HepG2 (cell line): ENCODE results near the gene SMOC1. TPM values are rescaled to one million over a fixed set of nuclear protein-coding genes. Genes with fewer than 3 reads are reported as not detected.
A peak's percentile ranks its signal among the peaks of the same experiment; 100 is the strongest.

Experiments used
- CEBPG ChIP-seq: IDR thresholded peaks from 2 replicates; pipeline ENCODE4 v1.6.1; 2016
- ETV5 ChIP-seq: IDR thresholded peaks from 2 replicates; pipeline ENCODE4 v1.6.1; 2018; ENCODE audit warnings: missing biosample characterization, missing genetic modification reagents, inconsistent platforms, borderline replicate concordance
- FOXP1 ChIP-seq, 2 experiments: fragments of 450-650 bp in 1 of 2; IDR thresholded peaks; 2 replicates each; pipeline ENCODE4 v1.6.1; 2017 to 2018; ENCODE audit warnings: antibody characterized with exemption in 1 of 2
- GATAD2A ChIP-seq: IDR thresholded peaks from 2 replicates; pipeline ENCODE4 v1.6.1; 2016
- KLF13 ChIP-seq: sonication (generic); formaldehyde crosslinking; IDR thresholded peaks from 2 replicates; pipeline ENCODE4 v1.4.0; 2020; ENCODE audit warnings: mild to moderate bottlenecking, missing genetic modification reagents
- REST ChIP-seq, 2 experiments: IDR thresholded peaks; 2 replicates each; pipeline ENCODE4 v1.6.1; 2011 to 2012; ENCODE audit warnings: low read length in 2 of 2, borderline replicate concordance in 1 of 2, low read depth in 1 of 2, mild to moderate bottlenecking in 1 of 2, moderate library complexity in 1 of 2
- SOX5 ChIP-seq: IDR thresholded peaks from 2 replicates; pipeline ENCODE4 v1.6.1; 2016; ENCODE audit warnings: borderline replicate concordance
- TBX3 ChIP-seq: fragments of 450-650 bp; IDR thresholded peaks from 2 replicates; pipeline ENCODE4 v1.6.1; 2017; ENCODE audit warnings: antibody characterized with exemption, mild to moderate bottlenecking, inconsistent platforms, borderline replicate concordance
- ZBTB33 ChIP-seq: sonication (generic); formaldehyde crosslinking; IDR thresholded peaks from 2 replicates; pipeline ENCODE4 v1.4.0; 2020; ENCODE audit warnings: missing genetic modification reagents
- ZFX ChIP-seq: sonication (generic); formaldehyde crosslinking; IDR thresholded peaks from 2 replicates; pipeline ENCODE4 v1.4.0; 2020; ENCODE audit warnings: mild to moderate bottlenecking, low read depth, missing genetic modification reagents, moderate library complexity
- ZNF18 ChIP-seq: sonication (generic); formaldehyde crosslinking; IDR thresholded peaks from 2 replicates; pipeline ENCODE4 v1.8.0; 2022; ENCODE audit warnings: mild to moderate bottlenecking, missing genetic modification reagents; ENCODE audit not compliant: insufficient replicate concordance
- ZNF205 ChIP-seq: IDR thresholded peaks from 2 replicates; pipeline ENCODE4 v1.6.1; 2018; ENCODE audit warnings: missing biosample characterization, missing genetic modification reagents
- ZNF615 ChIP-seq: sonication (generic); formaldehyde crosslinking; IDR thresholded peaks from 2 replicates; pipeline ENCODE4 v1.5.0; 2020; ENCODE audit warnings: mild to moderate bottlenecking, missing genetic modification reagents, borderline replicate concordance
- ZNF773 ChIP-seq: sonication (generic); formaldehyde crosslinking; IDR thresholded peaks from 2 replicates; pipeline ENCODE4 v1.4.0; 2020; ENCODE audit warnings: missing genetic modification reagents, borderline replicate concordance
- polyA plus RNA-seq, 8 experiments: library from polyadenylated mRNA; depleted of rRNA in 3 of 8; stranded (reverse) in 7 of 8; unstranded in 1 of 8; fragments of >200 nt; fragmentation: Illumina TruSeq in 4 of 8; extraction: Trizol in 4 of 8; gene quantifications; 2 replicates each; pipeline versions ENCODE4 v1.2.1 to v1.2.3, GENCODE V29; 2011 to 2016; ENCODE audit warnings: low read depth in 4 of 8, missing spikeins in 1 of 8, mixed read lengths in 1 of 8; ENCODE audit not compliant: insufficient read depth in 1 of 8
- total RNA-seq, 5 experiments: library from RNA; depleted of rRNA; stranded (reverse); fragments of >200 nt; fragmentation: Illumina TruSeq; extraction: Trizol; gene quantifications; 2 replicates each; pipeline ENCODE4 v1.2.3, GENCODE V29; 2016; ENCODE audit warnings: low read depth in 1 of 5
- TF ChIP-seq, protein P1 (sequence below): fragments of 450-650 bp; IDR thresholded peaks from 2 replicates; pipeline ENCODE4 v1.6.1; 2016
- TF ChIP-seq, protein P2 (sequence below): sonication (generic); formaldehyde crosslinking; IDR thresholded peaks from 2 replicates; pipeline ENCODE4 v1.4.0; 2020; ENCODE audit warnings: missing genetic modification reagents
- TF ChIP-seq, protein P3 (sequence below): sonication (generic); formaldehyde crosslinking; IDR thresholded peaks from 2 replicates; pipeline ENCODE4 v1.4.0; 2020; ENCODE audit warnings: missing genetic modification reagents, mild to moderate bottlenecking, borderline replicate concordance

The SMOC1 gene
- total and polyA plus RNA-seq, 2 of the 13 experiments (the other 11 are each of a cell fraction or from before 2014, with no cell fraction given) = 17.8 to 35.6 TPM

DNA sequence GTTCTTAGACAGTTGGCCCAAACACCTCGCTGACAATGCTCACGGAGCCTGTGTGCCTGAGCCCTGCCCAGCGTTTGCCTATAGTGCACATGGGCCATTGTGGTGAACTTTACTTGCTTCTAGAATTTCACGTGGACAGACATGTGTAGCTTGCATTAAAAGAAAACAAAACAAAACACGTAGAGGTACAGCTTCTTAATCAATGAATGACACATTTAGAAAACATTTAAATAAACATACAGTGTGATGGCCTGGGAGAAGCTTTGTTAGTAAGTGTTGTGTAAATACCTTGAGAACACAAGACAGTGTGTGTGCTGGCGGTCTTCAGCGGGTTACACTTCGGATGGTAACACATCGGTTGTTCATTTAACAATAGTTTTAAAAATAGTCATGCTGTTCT is 38.1 kb downstream of the SMOC1 start (continued):
- TF ChIP-seq, protein P1, sequence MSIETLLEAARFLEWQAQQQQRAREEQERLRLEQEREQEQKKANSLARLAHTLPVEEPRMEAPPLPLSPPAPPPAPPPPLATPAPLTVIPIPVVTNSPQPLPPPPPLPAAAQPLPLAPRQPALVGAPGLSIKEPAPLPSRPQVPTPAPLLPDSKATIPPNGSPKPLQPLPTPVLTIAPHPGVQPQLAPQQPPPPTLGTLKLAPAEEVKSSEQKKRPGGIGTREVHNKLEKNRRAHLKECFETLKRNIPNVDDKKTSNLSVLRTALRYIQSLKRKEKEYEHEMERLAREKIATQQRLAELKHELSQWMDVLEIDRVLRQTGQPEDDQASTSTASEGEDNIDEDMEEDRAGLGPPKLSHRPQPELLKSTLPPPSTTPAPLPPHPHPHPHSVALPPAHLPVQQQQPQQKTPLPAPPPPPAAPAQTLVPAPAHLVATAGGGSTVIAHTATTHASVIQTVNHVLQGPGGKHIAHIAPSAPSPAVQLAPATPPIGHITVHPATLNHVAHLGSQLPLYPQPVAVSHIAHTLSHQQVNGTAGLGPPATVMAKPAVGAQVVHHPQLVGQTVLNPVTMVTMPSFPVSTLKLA = 0 out of 2 replicates have a peak, but pooled peaks have one; percentile 8
- TF ChIP-seq CEBPG (CRISPR knock-in tag) (no peak), ETV5 (no peak), ZNF615 (CRISPR knock-in tag) (no peak), ZNF18 (CRISPR knock-in tag) (peak; percentile 27), KLF13 (no peak), ZFX (CRISPR knock-in tag) (no peak), ZNF773 (CRISPR knock-in tag) (no peak), ZBTB33 (peak; percentile 99), REST (IDR thresholded peaks at IDR 0.05; ENCODE audit: borderline replicate concordance in 1 of 2, low read depth in 1 of 2, low read length in 2 of 2) (no peak), GATAD2A (CRISPR knock-in tag) (no peak; the same call in 1 of the 2 replicates), TBX3 (0 out of 2 replicates have a peak, but pooled peaks have one; percentile 48), SOX5 (CRISPR knock-in tag) (peak; percentile 71; the same call in 1 of the 2 replicates), FOXP1 (IDR thresholded peaks at IDR 0.05) (no peak), FOXP1 (CRISPR knock-in tag; IDR thresholded peaks at IDR 0.05) (peak; percentile 85), ZNF205 (no peak)
- TF ChIP-seq, protein P2, sequence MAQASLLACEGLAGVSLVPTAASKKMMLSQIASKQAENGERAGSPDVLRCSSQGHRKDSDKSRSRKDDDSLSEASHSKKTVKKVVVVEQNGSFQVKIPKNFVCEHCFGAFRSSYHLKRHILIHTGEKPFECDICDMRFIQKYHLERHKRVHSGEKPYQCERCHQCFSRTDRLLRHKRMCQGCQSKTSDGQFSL = no peak
- TF ChIP-seq, protein P3, sequence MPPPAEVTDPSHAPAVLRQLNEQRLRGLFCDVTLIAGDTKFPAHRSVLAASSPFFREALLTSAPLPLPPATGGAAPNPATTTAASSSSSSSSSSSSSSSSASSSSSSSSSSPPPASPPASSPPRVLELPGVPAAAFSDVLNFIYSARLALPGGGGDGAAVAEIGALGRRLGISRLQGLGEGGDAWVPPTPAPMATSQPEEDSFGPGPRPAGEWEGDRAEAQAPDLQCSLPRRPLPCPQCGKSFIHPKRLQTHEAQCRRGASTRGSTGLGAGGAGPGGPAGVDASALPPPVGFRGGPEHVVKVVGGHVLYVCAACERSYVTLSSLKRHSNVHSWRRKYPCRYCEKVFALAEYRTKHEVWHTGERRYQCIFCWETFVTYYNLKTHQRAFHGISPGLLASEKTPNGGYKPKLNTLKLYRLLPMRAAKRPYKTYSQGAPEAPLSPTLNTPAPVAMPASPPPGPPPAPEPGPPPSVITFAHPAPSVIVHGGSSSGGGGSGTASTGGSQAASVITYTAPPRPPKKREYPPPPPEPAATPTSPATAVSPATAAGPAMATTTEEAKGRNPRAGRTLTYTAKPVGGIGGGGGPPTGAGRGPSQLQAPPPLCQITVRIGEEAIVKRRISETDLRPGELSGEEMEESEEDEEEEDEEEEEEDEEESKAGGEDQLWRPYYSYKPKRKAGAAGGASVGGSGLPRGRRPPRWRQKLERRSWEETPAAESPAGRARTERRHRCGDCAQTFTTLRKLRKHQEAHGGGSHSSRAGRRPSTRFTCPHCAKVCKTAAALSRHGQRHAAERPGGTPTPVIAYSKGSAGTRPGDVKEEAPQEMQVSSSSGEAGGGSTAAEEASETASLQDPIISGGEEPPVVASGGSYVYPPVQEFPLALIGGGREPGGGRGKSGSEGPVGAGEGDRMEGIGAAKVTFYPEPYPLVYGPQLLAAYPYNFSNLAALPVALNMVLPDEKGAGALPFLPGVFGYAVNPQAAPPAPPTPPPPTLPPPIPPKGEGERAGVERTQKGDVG (CRISPR knock-in tag) = no peak
